Neural crest cell (in vitro differentiated cells): Measurements from ENCODE around the gene MAPK10. TPM values are rescaled to one million over a fixed set of nuclear protein-coding genes. Genes with fewer than 3 reads are reported as not detected.

Experiments
- DNase-seq: peaks from one replicate; pipeline ENCODE4 v3.0.0; 2021; ENCODE audit warnings: low read depth, mixed read lengths, low spot score
- H3K27ac Mint-ChIP-seq: one replicate; pipeline ENCODE4 v1.8.0; 2021; ENCODE audit warnings: mild to moderate bottlenecking, mixed read lengths; ENCODE audit not compliant: unreplicated experiment
- H3K27me3 Mint-ChIP-seq: 2 replicates; pipeline ENCODE4 v1.8.0; 2021; ENCODE audit warnings: low read depth, mild to moderate bottlenecking, mixed read lengths
- H3K36me3 Mint-ChIP-seq: 2 replicates; pipeline ENCODE4 v1.8.0; 2021; ENCODE audit warnings: low read depth, mild to moderate bottlenecking, mixed read lengths
- H3K4me1 Mint-ChIP-seq: 2 replicates; pipeline ENCODE4 v1.8.0; 2021; ENCODE audit warnings: mixed read lengths
- H3K4me3 Mint-ChIP-seq: one replicate; pipeline ENCODE4 v1.8.0; 2021; ENCODE audit warnings: mild to moderate bottlenecking, mixed read lengths
- H3K9me3 Mint-ChIP-seq: 2 replicates; pipeline ENCODE4 v1.8.0; 2021; ENCODE audit warnings: mixed read lengths
- CTCF ChIP-seq: fragments of 200-600 bp; sonication (generic); conservative IDR thresholded peaks from 2 replicates; pipeline ENCODE4 v1.5.0; 2021; ENCODE audit warnings: antibody characterized with exemption, mild to moderate bottlenecking
- total RNA-seq: library from RNA; stranded (reverse); gene quantifications from 2 replicates; pipeline ENCODE4 v1.2.1, GENCODE V29; 2021

The MAPK10 gene
- total RNA-seq, 1 donor from 2014 or later: 62.2 TPM

- TF ChIP-seq CTCF: no peak
- Mint-ChIP-seq H3K27ac (no peak overlapping the region), H3K9me3 (peaks cover 3% of the 10 kb centered on the region), H3K4me1 (peaks cover 6% of the 10 kb centered on the region), H3K27me3 (no peaks in the 10 kb centered on the region), H3K36me3 (no peaks in the 10 kb centered on the region), H3K4me3 (no peak overlapping the region)
- no peak for DNase-seq
Measured at GRCh38 chr4:86393749-86394148, 33.9 kb upstream of the MAPK10 start.

DNA sequence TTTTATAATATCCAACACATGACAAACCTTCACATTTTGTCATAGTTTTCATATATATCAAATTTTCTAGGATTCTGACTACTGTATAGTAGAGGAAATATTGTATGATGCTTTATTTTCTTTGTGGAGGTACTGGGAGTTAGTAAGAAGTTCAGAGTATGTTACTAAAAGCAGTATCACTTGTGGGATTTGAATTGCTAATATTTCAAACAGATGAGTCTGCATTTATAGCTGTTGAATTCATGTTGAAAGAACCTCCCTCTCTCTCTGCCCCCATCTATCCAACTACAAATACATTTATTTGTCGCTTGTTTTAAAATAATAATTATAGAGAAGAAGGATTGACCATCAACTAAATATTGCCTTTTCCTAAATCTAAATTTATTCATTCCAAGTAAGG lies 29.8 kb upstream of the MAPK10 start:
- Mint-ChIP-seq H3K9me3 (no peaks in the 10 kb centered on the region), H3K4me1 (peaks cover 20% of the 10 kb centered on the region), H3K4me3 (no peak overlapping the region), H3K36me3 (no peaks in the 10 kb centered on the region), H3K27me3 (no peaks in the 10 kb centered on the region), H3K27ac (no peak overlapping the region)
- DNase-seq: no peak
- no peak for TF ChIP-seq CTCF

GRCh38 chr4:86388252-86388651 lies 28.4 kb upstream of the MAPK10 start:
- no peak for DNase-seq
- Mint-ChIP-seq H3K27me3 (no peaks in the 10 kb centered on the region), H3K36me3 (no peaks in the 10 kb centered on the region), H3K4me3 (no peak overlapping the region), H3K4me1 (peaks cover 20% of the 10 kb centered on the region), H3K27ac (no peak overlapping the region), H3K9me3 (no peaks in the 10 kb centered on the region)
- TF ChIP-seq CTCF: no peak

DNA sequence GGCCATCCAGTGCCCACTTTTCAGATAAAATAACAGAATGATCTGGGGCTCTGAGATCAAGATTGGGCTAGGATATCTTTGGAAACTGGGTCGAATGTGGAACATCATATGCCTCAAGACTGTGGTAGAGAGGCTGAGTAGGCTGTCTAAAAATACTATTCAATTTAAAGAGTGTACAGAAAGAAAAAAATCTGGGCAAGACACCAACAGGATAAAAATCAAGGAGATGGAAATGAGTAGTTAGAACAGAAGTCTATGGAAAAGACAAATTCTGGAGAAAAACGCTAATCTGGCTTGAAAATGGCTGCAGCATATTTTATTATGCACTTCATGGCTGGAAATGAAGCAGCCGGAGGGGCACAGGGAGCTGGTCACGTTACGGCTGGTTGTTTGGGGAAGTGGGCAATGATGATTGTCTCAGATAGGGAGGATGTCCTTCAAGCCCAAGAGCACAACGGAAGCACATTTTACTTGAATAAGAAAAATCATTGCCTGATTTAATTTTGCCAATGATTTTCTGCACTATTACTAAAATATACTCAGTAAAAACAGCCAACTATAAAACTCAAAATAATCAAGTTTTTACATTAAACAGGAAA lies 27.1 kb upstream of the MAPK10 start:
- no peaks in the 10 kb centered on the region for H3K9me3 Mint-ChIP-seq
- H3K27me3 Mint-ChIP-seq: no peaks in the 10 kb centered on the region
- peak overlapping the region; percentile 87 for H3K27ac Mint-ChIP-seq
- H3K4me1 Mint-ChIP-seq: peaks cover 20% of the 10 kb centered on the region
- H3K4me3 Mint-ChIP-seq: no peak overlapping the region
- no peak for DNase-seq
- no peaks in the 10 kb centered on the region for H3K36me3 Mint-ChIP-seq
- no peak for TF ChIP-seq CTCF

GRCh38 chr4:86386201-86386600 lies 26.3 kb upstream of the MAPK10 start:
- DNase-seq: no peak
- no peak overlapping the region for H3K27ac Mint-ChIP-seq
- no peaks in the 10 kb centered on the region for H3K9me3 Mint-ChIP-seq
- H3K4me1 Mint-ChIP-seq: peaks cover 14% of the 10 kb centered on the region
- peaks cover 4% of the 10 kb centered on the region for H3K36me3 Mint-ChIP-seq
- H3K27me3 Mint-ChIP-seq: no peaks in the 10 kb centered on the region
- TF ChIP-seq CTCF: no peak
- no peak overlapping the region for H3K4me3 Mint-ChIP-seq
